Activated T-cell treated with anti-CD3 and anti-CD28 coated beads, Interleukin-2, amount 50 U/mL, for 48 hours (primary cell): ENCODE data around the gene ZNF664.

Source experiments
- DNase-seq, 2 experiments: peaks; one replicate each; pipeline ENCODE4 v3.0.0-alpha.2; 2020

The ZNF664 gene

DNA sequence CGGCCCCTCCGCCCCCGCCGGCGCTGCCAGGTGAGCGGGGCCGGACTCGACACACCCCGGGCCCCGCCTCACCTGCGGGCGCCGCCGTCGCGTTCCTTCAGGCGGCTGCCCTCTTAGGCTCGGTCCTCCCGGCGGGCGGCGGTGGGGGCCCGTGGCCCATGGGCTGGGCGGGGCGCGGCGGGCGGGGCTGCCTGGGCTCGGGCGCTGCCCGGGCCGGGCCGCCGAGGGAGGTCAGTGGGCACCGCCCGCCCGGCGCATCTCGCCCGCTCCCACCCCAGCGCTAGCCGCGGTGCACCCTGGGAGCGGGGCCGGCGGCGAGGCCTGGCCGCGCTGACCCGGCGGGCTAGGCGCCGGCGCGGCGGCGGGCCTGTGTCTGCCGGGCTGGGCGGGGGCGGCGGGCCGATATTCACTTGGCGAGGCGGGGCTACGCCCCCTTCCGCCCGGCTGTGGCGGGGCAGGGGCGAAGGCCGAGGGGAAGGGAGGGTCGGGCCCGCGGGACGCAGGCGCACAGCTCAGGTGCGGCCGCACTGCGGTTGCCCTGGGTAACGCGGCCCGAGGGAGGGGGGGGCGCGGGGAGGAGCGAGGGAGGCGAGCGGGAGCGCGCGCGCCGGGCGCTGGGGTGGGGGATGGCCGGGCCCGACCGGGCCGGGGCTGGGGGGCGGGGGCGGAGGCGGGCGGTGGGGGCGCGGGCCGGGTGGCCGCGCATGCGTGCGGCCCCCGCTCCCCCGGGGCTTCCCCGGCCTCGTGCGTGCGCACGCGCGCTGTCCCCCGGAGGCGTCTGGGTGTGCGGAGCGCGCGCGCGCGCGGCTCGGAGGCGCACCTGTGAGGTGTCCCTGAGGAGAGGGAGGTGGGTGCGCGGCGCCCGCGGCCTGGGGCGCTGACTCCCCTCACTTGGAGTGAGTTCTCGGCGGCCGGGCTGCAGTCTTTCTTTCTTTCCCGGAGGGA is at the start of gene ZNF664, which contains the start of gene CCDC92:
Gene ZNF664 (plus strand): TSS at position 759 of the 945 bp plus-strand sequence. CDS start 38,930 bp downstream, outside the sequence.
Gene CCDC92 (minus strand): TSS at position 375 of the 945 bp plus-strand sequence. CDS start 28,526 bp downstream, outside the sequence.
- DNase-seq: peak; percentile 95 to 96

DNA sequence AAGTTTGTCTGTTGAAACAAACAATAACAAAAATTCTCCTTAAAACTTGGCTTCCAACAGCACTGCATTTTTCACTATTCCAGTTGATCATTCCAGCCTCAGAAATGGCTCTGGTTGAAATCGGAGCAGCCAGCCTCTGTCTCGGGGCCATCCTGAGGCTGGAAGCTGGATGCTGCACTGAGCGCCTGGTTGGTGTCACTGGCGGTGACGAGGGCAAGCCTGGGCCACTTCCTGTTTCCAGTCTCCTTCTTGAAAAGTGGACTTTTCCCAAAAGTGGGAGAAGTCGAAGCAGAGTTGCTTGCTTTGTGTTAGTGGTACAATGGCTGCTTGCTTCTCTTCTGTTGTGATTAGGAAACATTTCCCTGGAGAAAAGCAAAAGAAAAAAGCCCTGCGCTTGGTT is 49.1 kb upstream of the ZNF664 start:
- DNase-seq: no peak

DNA sequence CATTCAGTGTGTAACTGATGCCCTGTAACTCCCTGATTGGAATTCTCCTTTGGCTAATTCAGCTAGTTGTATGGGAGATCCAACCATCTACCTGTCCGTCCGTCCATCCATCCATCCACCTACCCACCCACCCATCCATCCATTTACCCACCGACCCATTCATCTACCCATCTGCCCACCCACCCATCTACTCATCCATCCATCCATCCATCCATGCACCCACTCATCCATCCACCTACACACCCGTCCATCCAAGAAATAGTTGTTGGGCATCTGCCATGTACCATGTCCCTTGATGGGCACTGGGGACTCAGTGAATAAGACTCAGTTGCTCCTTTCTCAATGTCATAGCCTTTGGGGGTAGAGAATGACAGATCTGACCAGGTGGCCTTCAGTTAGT is 48.5 kb upstream of the ZNF664 start:
- no peak for DNase-seq

DNA sequence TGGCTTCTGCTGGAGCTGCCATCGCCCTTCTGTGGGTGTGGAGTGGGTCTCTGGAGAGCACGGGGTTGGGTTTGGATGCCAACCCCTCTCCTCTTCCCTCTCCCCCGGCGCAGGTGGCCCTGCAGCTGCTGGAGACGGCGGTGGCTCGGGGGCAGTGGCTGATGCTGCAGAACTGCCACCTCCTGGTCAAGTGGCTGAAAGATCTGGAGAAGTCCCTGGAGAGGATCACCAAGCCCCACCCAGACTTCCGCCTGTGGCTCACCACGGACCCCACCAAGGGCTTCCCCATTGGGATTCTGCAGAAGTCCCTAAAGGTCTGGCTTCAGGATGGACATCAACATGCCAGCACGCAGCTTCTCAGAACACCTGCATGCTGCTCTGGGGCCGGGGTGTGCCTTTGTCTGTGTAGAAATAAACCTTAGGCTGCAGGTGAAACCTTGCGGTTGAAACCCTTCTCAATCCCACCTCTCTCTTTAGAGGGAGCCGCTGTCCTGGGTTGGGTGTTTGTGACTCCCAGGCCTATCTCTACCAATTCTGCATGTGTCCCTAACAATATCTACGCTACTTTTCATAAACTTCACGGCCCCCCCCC is 44.6 kb upstream of the ZNF664 start:
- DNase-seq: no peak

DNA sequence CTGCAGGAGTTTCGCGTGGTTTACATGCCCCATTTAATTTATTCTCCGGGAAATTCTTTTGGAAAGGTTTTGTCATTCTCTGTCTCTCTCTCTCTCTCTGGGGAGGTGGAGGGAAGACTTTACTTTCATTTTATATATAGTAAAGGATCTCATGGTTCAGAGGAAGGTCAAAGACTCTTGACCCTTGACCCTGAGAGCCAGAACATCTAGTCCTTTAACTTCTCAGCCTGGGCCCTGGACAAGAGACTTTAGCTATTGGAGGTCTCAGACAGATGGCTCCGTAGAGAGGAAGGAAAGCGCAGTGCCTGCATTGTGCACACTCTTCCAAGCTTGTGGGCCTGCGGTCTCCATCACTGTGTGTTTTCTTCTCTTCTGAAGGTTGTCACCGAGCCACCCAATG is 44.1 kb upstream of the ZNF664 start:
- DNase-seq: no peak

DNA sequence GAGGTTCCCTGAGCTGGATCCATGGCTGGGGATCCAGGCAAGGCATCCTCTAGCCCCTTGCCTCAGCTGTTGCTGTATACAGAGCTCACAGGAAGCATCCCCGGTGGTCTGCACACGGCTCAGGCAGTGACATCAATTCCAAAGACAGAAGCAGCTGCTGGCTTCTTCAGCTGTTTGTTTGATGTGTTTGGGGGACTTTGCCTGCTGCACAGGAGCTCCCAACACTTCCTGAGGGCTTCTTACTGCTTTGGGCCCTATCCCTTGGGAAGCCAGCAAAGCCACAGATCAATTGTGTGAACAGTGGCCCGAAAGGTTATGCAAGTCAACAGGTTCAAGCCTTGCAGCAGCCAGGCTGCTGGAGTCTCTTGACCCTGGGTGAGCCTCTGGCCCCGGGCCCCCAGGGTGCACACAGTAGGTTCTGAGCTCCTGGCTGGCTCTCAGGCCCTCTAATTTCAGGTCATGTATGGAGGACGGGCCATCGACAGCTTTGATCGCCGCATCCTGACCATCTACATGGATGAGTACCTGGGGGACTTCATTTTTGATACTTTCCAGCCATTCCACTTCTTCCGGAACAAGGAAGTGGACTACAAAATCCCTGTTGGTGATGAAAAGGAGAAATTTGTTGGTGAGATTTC is 43.0 kb upstream of the ZNF664 start:
- DNase-seq: no peak

DNA sequence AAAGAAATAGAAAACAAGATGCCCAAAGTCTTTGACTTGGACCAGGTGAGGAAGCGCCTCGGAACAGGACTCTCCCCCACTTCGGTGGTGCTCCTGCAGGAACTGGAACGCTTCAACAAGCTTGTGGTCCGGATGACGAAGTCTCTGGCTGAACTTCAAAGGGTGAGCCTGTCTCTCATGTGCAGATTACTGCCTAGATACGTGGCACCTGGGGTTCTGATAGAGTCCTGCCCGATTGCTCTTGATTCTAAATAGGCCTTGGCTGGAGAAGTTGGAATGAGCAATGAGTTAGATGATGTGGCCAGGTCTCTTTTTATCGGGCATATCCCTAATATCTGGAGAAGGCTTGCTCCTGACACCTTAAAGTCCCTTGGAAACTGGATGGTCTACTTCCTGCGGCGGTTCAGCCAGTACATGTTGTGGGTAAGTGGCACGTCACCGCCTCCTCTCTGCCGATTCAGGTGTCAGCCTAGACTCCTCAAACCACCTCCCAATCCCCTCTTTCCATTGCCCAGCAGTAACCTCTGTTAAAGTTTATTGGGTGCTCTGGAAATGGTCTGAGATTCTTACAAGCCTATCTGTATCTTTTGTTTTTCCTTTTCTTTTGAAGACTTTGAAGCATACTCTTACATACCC is 41.2 kb upstream of the ZNF664 start:
- DNase-seq: peak; percentile 36 to 48

DNA sequence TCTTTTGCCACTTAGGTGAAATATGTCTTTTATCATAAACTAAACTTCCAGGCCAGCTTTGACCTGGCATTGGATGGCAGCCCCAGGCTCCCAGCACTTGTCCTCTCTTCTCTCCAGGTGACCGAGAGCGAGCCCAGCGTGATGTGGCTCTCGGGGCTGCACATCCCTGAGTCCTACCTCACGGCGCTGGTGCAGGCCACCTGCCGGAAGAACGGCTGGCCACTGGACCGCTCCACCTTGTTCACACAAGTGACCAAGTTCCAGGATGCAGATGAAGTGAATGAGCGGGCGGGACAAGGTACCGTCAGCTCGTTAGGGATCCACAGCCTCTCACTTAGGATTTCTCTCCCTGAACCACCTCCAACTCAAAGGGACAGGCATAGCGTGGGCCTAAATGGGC is 39.8 kb upstream of the ZNF664 start:
- no peak for DNase-seq

DNA sequence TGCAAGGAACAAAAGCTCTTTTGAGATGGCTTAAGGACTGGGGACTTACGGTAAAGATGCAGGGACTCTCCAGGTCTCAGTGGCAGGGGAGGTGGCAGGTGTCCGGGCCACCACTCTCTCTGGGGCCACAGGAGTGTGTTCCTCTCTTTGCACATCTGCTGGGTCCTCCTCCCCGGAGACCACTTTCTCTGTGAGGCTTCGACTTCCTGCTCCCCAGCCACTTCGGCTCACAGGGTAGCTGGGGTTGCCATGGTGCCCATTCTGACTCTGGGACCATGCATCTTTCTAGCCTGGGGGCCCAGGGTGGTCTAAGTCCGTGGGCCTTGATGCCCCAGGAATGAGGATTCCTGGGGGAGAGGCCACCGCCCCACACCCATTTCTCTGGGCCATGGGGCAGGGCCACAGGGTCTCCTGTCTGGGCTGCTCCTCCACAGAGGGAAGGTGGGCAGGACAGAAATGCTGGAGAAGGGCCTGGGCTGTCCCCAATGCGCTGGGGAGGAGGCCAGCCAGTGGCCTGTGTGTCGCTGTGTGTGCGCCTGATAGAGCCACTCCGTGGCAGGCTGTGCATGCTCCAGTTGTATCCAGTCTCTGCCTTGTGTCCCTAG is 38.9 kb upstream of the ZNF664 start:
- DNase-seq: no peak

DNA sequence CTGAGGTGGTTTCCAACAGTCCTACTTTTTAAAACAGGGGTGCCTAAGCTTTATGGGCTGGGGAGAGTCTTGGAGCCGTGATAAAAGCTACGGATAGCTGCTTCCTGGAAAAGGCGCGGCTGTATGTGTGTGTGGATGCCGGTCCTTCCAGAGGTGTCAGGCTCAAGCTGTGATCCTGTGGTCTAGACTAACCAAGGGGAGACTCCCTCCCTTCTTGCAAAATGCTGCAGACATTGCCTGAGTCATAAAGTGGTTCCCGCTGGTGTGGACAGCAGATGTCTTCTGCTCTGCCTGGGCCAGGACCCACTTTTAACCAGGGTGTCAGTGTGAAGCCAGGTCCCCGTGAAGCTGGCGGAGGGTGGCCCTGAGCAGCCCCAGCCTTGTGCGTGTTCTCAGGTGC is 38.2 kb upstream of the ZNF664 start:
- no peak for DNase-seq

DNA sequence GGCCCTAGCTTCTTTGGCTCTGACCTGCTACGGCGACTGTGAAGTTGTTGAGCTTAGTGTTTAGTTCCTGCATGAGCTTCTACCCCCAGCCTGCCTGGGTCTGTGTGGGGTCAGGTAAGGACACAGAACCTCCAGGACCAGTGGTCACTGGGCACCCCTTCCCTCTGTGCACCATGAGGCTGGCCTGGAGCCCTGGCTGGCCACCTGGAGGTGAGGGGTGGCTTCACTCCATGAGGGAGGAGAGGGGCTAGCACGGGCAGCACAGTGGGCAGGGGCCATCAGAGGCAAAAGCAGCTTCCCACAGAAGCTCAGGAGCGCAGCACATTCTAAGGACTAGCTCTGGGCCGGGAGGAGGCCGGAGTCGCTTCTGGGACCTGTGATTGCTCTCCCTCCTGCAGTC is 37.1 kb upstream of the ZNF664 start:
- no peak for DNase-seq

DNA sequence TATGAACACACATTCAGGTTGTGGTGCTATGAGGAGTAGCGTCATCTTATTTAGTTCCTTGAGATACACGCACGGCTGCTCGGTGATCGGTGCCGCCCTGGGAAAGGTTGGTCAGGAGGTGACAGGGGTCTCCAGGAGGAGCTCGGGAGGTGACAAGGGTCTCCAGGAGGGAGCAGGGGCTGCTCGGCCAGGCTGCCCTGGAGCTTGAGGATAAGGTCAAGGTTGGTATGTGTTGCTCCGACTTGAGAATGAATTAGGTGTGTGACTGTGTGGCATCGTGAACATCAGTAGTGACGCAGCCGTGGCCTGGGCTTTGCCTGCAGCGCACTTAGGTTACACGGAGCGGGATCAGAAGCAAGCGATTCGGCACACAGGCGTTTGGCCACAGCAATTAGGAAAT is 36.5 kb upstream of the ZNF664 start:
- DNase-seq: no peak

DNA sequence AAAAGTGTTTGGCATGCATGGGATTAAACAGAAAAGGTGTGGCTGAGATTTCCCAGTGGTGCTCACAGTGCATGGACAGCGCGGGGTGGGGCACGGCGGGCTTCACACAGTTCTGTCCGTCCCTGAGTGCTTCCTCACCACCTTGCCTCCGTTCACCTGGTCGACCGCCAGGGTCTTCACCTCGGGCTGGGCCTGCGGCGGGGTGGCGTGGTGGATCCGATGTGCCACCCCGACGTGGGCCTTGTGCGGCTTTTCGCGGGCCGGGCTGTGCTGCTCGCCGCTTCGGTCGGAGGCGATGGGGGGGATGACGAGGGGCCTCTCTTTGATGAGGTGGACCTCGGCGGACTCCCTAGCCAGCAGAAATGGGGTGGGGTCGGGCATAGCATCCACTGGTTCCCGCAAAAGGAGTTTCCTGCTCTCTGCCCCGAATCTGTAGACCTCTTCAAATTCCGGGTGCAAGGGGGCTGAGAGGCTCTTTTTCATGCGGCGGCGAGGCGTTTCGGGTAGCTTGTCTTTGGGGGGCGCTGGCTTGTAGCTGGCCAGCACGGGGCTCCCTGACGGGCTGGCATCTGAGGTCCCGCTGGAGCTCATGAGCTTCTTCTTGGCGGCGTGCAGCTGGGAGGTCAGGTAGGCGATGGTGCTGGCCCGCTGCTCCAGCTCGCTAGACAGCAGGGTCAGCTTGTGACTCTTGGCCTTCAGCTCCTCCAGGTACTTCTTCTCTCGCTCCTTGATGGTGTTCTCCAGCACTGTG is 35.9 kb upstream of the ZNF664 start:
- DNase-seq: peak in 1 of 2 experiments; percentile 26

DNA sequence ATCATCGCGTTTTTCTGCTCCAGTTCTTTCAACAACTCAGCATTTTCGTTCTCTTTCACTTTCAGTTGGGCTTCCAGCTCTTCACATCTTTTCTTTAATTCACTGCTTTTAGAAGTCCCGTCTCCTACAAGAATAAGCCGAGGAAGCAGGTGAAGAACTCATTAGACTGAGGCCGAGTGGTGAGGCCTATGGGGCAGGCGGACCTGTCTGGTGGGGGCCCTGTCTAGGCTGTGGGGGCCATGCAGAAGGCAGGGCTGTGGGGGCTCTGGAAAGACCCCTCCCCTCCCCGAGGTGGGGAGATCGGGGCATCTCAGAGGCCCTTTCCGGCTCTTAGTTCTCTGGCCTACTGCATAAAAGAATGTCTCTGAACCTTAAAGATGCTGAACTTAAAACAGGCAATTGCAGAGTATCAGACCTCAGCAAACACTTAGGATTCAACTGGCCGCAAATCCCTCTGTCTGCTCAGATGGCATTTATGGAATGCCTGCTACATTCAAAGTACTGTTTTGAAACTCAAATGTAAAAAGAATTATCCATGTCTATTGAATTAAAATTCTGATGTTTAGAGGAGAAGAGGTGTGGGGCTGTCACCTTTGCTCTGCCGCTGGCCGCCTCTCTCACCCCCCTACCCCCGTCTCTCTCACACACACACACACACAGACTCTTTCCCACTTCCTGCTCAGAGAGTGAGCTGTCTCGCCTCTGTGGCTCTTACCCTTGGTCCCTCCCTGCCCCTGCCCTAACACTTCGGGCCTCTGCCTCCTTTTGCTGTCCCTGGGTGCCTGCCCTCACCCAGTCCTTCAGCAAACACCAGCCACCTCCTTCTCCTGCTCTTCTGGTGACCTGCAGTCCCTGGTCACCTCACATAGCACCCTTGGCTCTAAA is 35.1 kb upstream of the ZNF664 start:
- DNase-seq: peak; percentile 62 to 68

DNA sequence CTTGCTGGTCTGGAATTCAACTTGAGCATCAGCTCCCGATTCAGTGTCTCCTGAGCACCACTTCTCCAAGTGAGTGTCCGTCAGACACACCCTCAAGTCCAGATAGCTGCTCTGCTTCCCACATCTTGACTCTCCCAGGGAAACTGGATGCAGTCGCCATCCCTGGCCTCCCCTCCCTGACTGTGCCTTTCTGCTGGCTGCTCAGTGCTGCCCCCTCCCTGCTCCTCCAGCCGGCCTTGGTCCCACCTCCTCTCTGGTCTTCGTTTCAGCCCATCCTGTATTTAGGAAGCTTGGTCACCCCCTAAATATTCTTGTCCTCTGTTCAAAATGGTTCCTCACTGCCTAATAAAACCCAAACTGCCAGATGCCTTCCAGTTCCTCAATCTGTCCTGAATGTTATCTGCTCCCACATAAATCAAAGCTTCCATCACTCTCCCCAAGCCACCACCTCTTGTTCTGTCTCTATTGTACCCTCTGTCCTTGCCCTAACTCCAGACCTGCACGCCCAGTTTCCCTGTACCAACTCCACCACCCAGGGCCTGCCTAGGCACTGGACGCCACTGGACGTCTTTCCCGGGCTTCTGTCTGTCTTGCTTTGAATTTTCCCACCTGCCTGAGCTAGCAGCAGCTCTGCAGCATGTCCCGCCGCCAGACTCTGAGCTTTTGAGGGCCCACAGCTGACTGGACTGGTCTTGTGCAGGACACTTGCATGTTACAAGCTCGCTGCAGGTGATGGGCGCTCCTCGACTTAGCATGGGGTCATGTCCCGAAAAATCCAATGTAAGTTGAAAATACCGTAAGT is 34.1 kb upstream of the ZNF664 start:
- DNase-seq: peak; percentile 39

DNA sequence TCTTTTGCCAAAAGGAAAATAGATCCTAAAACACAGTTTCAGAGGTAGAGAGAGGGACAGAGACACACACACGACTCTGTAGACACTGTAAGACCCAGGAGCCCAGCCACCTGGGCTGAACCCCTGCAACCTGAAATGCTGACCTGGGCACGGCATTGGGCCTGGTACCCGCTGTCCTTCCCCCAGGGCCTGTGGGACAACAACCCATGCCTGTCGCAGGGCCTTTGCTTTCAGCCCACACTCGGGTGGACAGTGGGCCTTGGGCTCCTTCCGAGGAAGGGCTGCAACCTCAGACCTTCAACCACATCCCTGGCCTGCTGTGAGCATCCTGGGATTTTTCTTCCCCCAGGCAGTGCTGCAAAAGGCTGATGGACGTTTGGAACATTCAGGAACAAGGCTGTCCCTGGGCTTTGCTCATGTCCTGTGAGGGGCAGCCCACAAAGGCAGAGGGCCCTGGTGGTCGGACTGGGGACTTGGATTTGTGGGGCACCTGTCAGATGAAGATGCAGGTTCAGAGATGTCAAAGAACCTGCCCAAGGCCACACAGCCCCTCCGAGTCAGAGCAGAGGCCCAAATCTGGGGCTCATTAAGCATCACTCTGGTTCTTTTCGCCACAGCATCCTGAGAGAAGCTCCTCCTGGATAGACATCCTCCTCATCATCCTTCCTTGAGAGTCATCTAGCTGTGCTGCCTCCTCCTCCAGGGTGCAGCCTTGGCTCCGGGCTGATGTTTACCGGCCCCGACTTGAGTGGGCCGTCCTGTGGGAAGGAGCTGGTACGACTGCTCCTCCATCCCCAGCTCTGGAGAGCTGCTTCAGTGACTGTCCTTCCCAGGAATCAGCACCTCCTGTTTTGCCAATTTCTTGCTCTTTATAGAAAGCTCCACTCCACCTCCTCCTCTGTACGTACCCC is 33.0 kb upstream of the ZNF664 start:
- DNase-seq: no peak

DNA sequence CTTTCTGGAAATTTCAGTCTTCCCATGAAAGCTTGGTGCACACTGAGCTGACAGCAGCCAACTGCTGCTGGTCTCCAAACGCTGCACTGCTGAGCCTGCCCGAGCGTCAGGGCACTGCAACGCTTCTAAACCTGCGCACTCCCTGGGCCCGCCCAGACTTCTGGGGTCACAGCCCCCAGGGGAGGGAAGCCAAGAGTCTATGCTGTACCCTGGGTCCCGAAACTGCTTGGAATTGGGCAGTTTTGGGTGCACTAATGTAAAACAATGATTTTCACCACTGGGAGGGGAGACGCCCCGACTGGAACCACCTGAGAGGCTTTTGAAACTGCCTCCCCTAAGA is 32.4 kb upstream of the ZNF664 start:
- DNase-seq: no peak

DNA sequence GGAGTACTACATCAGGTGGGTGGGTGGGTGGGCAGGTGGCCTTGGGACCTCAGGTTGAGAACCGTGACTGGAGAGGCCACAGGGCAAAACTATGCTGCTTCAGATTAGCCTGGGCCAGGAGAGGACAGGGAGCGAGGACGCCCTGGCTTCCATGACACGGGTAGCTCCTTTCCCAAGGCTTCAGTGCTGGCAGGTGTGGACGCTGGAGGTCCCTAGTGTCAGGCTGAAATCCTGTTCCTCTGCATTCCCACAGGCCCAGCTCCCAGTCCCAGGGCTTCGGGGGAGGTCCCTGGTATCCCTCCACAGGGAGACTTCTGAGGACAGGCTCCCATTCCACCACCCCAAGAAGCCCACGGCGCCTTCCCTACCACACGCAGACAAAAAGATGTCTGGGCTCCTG is 32.0 kb upstream of the ZNF664 start:
- DNase-seq: peak in 1 of 2 experiments; percentile 8
